Measurements from ENCODE around the gene GMCL1. TPM values are rescaled to one million over a fixed set of nuclear protein-coding genes. Genes with fewer than 3 reads are reported as not detected.

The GMCL1 gene
- total and polyA plus RNA-seq, 5 donors from 2014 or later = 32.3 to 36.0 (median 33.4) TPM

- Mint-ChIP-seq H3K27ac (peak overlapping the region; percentile 64 to 100 (median 91)), H3K4me1 (peaks cover 20 to 67% (median 47%) of the 10 kb centered on the region in 4 donors), H3K9me3 (no peaks in the 10 kb centered on the region), H3K4me3 (peak overlapping the region; percentile 86 to 95 (median 90)), H3K36me3 (peaks cover 42% of the 10 kb centered on the region), H3K27me3 (no peaks in the 10 kb centered on the region)
- H3K36me3 ChIP-seq (ENCODE audit: control insufficient read depth, insufficient read depth, low read length) = peaks cover 57% of the 10 kb centered on the region
- peak; percentile 46 to 54 for ATAC-seq (ENCODE audit: low read depth in 2 of 2)
- H3K27ac ChIP-seq (ENCODE audit: insufficient read depth, low read length, poor library complexity, severe bottlenecking) = peak overlapping the region; percentile 72
- peak overlapping the region; percentile 90 for H3K4me3 ChIP-seq (ENCODE audit: low read depth, low read length)
- peaks cover 33% of the 10 kb centered on the region for H3K4me1 ChIP-seq (ENCODE audit: control insufficient read depth, insufficient read depth, low read length, poor library complexity, severe bottlenecking)
- peak in 2 of 3 donors; percentile 24 to 46 for DNase-seq
- H3K9me3 ChIP-seq (ENCODE audit: control insufficient read depth in 2 of 2, low read length in 2 of 2) = no peaks in the 10 kb centered on the region
- H3K27me3 ChIP-seq (ENCODE audit: control insufficient read depth, insufficient read depth, low read length) = no peaks in the 10 kb centered on the region
Observed at GRCh38 chr2:69902213-69902922, 72.9 kb downstream of the GMCL1 start.

- H3K27me3 Mint-ChIP-seq = no peaks in the 10 kb centered on the region
- H3K4me1 Mint-ChIP-seq = peaks cover 14 to 34% (median 28%) of the 10 kb centered on the region in 4 donors
- Histone ChIP-seq H3K27ac (ENCODE audit: insufficient read depth, low read length, poor library complexity, severe bottlenecking) (no peak overlapping the region), H3K4me3 (ENCODE audit: low read depth, low read length) (no peak overlapping the region), H3K4me1 (ENCODE audit: control insufficient read depth, insufficient read depth, low read length, poor library complexity, severe bottlenecking) (peaks cover 16% of the 10 kb centered on the region), H3K36me3 (ENCODE audit: control insufficient read depth, insufficient read depth, low read length) (peaks cover 49% of the 10 kb centered on the region), H3K9me3 (ENCODE audit: control insufficient read depth in 2 of 2, low read length in 2 of 2) (no peaks in the 10 kb centered on the region), H3K27me3 (ENCODE audit: control insufficient read depth, insufficient read depth, low read length) (no peaks in the 10 kb centered on the region)
- no peak for ATAC-seq (ENCODE audit: low read depth in 2 of 2)
- peaks cover 29% of the 10 kb centered on the region for H3K36me3 Mint-ChIP-seq
- no peak overlapping the region for H3K27ac Mint-ChIP-seq
- H3K4me3 Mint-ChIP-seq = no peak overlapping the region
- H3K9me3 Mint-ChIP-seq = no peaks in the 10 kb centered on the region
- DNase-seq = no peak
Observed at GRCh38 chr2:69907216-69907615, 77.8 kb downstream of the GMCL1 start.

GRCh38 chr2:69911985-69912563 lies 82.6 kb downstream of the GMCL1 start:
- Mint-ChIP-seq H3K4me1 (peaks cover 11 to 36% (median 27%) of the 10 kb centered on the region in 4 donors), H3K9me3 (no peaks in the 10 kb centered on the region), H3K4me3 (peak overlapping the region; percentile 35 to 94 (median 40)), H3K27me3 (no peaks in the 10 kb centered on the region), H3K36me3 (peaks cover 15% of the 10 kb centered on the region), H3K27ac (peak overlapping the region; percentile 48 to 87 (median 51))
- H3K36me3 ChIP-seq (ENCODE audit: control insufficient read depth, insufficient read depth, low read length) = peaks cover 32% of the 10 kb centered on the region
- H3K9me3 ChIP-seq (ENCODE audit: control insufficient read depth in 2 of 2, low read length in 2 of 2) = no peaks in the 10 kb centered on the region
- H3K4me1 ChIP-seq (ENCODE audit: control insufficient read depth, insufficient read depth, low read length, poor library complexity, severe bottlenecking) = peaks cover 30% of the 10 kb centered on the region
- DNase-seq (peak in 2 of 3 donors; percentile 73), ATAC-seq (ENCODE audit: low read depth in 2 of 2) (no peak)
- peak overlapping the region; percentile 53 for H3K27ac ChIP-seq (ENCODE audit: insufficient read depth, low read length, poor library complexity, severe bottlenecking)
- no peaks in the 10 kb centered on the region for H3K27me3 ChIP-seq (ENCODE audit: control insufficient read depth, insufficient read depth, low read length)
- no peak overlapping the region for H3K4me3 ChIP-seq (ENCODE audit: low read depth, low read length)

GRCh38 chr2:69914164-69914949 lies 84.9 kb downstream of the GMCL1 start:
- Mint-ChIP-seq H3K4me1 (peaks cover 19 to 49% (median 34%) of the 10 kb centered on the region in 4 donors), H3K9me3 (no peaks in the 10 kb centered on the region), H3K36me3 (peaks cover 9% of the 10 kb centered on the region), H3K27me3 (no peaks in the 10 kb centered on the region), H3K27ac (peak overlapping the region; percentile 70 to 94 (median 93)), H3K4me3 (peak overlapping the region; percentile 88 to 92 (median 90))
- ATAC-seq (ENCODE audit: low read depth in 2 of 2) (peak; percentile 94), DNase-seq (peak; percentile 99 to 100 (median 100))
- H3K27me3 ChIP-seq (ENCODE audit: control insufficient read depth, insufficient read depth, low read length) = no peaks in the 10 kb centered on the region
- H3K9me3 ChIP-seq (ENCODE audit: control insufficient read depth in 2 of 2, low read length in 2 of 2) = no peaks in the 10 kb centered on the region
- peaks cover 18% of the 10 kb centered on the region for H3K36me3 ChIP-seq (ENCODE audit: control insufficient read depth, insufficient read depth, low read length)
- H3K4me1 ChIP-seq (ENCODE audit: control insufficient read depth, insufficient read depth, low read length, poor library complexity, severe bottlenecking) = peaks cover 32% of the 10 kb centered on the region
- peak overlapping the region; percentile 64 for H3K4me3 ChIP-seq (ENCODE audit: low read depth, low read length)
- H3K27ac ChIP-seq (ENCODE audit: insufficient read depth, low read length, poor library complexity, severe bottlenecking) = peak overlapping the region; percentile 97

GRCh38 chr2:69914950-69915945 lies 85.8 kb downstream of the GMCL1 start, which contains the start of gene MXD1:
TSS of gene MXD1 (plus strand) at chr2:69915109. CDS start at chr2:69915331, 222 bp downstream.
- no peaks in the 10 kb centered on the region for H3K27me3 Mint-ChIP-seq
- H3K36me3 Mint-ChIP-seq = peaks cover 5% of the 10 kb centered on the region
- Histone ChIP-seq H3K4me1 (ENCODE audit: control insufficient read depth, insufficient read depth, low read length, poor library complexity, severe bottlenecking) (peaks cover 32% of the 10 kb centered on the region), H3K27me3 (ENCODE audit: control insufficient read depth, insufficient read depth, low read length) (no peaks in the 10 kb centered on the region), H3K36me3 (ENCODE audit: control insufficient read depth, insufficient read depth, low read length) (peaks cover 19% of the 10 kb centered on the region), H3K27ac (ENCODE audit: insufficient read depth, low read length, poor library complexity, severe bottlenecking) (peak within 1 kb of the TSS; percentile 97), H3K9me3 (ENCODE audit: control insufficient read depth in 2 of 2, low read length in 2 of 2) (no peaks in the 10 kb centered on the region), H3K4me3 (ENCODE audit: low read depth, low read length) (peak within 1 kb of the TSS; percentile 86)
- peaks cover 19 to 49% (median 34%) of the 10 kb centered on the region in 4 donors for H3K4me1 Mint-ChIP-seq
- H3K4me3 Mint-ChIP-seq = peak within 1 kb of the TSS; percentile 88 to 94 (median 92)
- peak within 1 kb of the TSS; percentile 70 to 94 (median 93) for H3K27ac Mint-ChIP-seq
- ATAC-seq (ENCODE audit: low read depth in 2 of 2) (no peak), DNase-seq (peak in 1 of 3 donors; percentile 4)
- H3K9me3 Mint-ChIP-seq = no peaks in the 10 kb centered on the region

GRCh38 chr2:69916106-69916505 lies 86.6 kb downstream of the GMCL1 start:
- peak overlapping the region; percentile 80 to 94 (median 83) for H3K4me3 Mint-ChIP-seq
- Histone ChIP-seq H3K36me3 (ENCODE audit: control insufficient read depth, insufficient read depth, low read length) (peaks cover 17% of the 10 kb centered on the region), H3K9me3 (ENCODE audit: control insufficient read depth in 2 of 2, low read length in 2 of 2) (no peaks in the 10 kb centered on the region), H3K4me1 (ENCODE audit: control insufficient read depth, insufficient read depth, low read length, poor library complexity, severe bottlenecking) (peaks cover 32% of the 10 kb centered on the region), H3K4me3 (ENCODE audit: low read depth, low read length) (peak overlapping the region; percentile 86), H3K27ac (ENCODE audit: insufficient read depth, low read length, poor library complexity, severe bottlenecking) (no peak overlapping the region), H3K27me3 (ENCODE audit: control insufficient read depth, insufficient read depth, low read length) (no peaks in the 10 kb centered on the region)
- H3K36me3 Mint-ChIP-seq = peaks cover 7% of the 10 kb centered on the region
- peaks cover 19 to 49% (median 36%) of the 10 kb centered on the region in 4 donors for H3K4me1 Mint-ChIP-seq
- no peak for ATAC-seq (ENCODE audit: low read depth in 2 of 2)
- peak overlapping the region; percentile 20 to 76 (median 67) for H3K27ac Mint-ChIP-seq
- no peaks in the 10 kb centered on the region for H3K9me3 Mint-ChIP-seq
- no peaks in the 10 kb centered on the region for H3K27me3 Mint-ChIP-seq
- no peak for DNase-seq

All from CD4-positive, CD25-positive, alpha-beta regulatory T cell (primary cell).